GM23338 (cell line): Measurements from ENCODE around the gene SACM1L. TPM values are rescaled to one million over a fixed set of nuclear protein-coding genes. Genes with fewer than 3 reads are reported as not detected.
A peak's percentile ranks its signal among the peaks of the same experiment; 100 is the strongest.

ENCODE experiments used
- ATAC-seq: fragments of 200-7000 bp; cut with Tn5 transposase; 3 replicates; pipeline ENCODE4 v1.9.1; 2020
- DNase-seq: peaks from one replicate; pipeline ENCODE4 v3.0.0-alpha.2; 2015; ENCODE audit warnings: low spot score
- H2AFZ ChIP-seq: fragments of 200-600 bp; sonication (generic); 2 replicates; pipeline ENCODE4 v1.8.0; 2016; ENCODE audit warnings: antibody characterized with exemption, mild to moderate bottlenecking, moderate library complexity
- H3F3A ChIP-seq: fragments of 200-600 bp; sonication (generic); replicated peaks from 2 replicates; pipeline ENCODE4 v1.8.0; 2017; ENCODE audit warnings: antibody characterized with exemption, mixed run types, low read depth
- H3K27ac ChIP-seq: fragments of 200-600 bp; sonication (generic); 2 replicates; pipeline ENCODE4 v1.6.1; 2016; ENCODE audit warnings: low read depth
- H3K27me3 ChIP-seq: fragments of 200-600 bp; sonication (generic); 2 replicates; pipeline ENCODE4 v1.8.0; 2016; ENCODE audit warnings: mild to moderate bottlenecking, mixed run types, moderate library complexity; ENCODE audit not compliant: insufficient read depth
- H3K36me3 ChIP-seq: fragments of 200-600 bp; sonication (generic); 2 replicates; pipeline ENCODE4 v1.8.0; 2016; ENCODE audit warnings: mild to moderate bottlenecking; ENCODE audit not compliant: insufficient read depth
- H3K4me1 ChIP-seq: fragments of 200-600 bp; sonication (generic); 2 replicates; pipeline ENCODE4 v1.8.0; 2016; ENCODE audit warnings: mild to moderate bottlenecking, moderate library complexity; ENCODE audit not compliant: insufficient read depth
- H3K4me2 ChIP-seq: fragments of 200-600 bp; sonication (generic); 2 replicates; pipeline ENCODE4 v1.7.1; 2017; ENCODE audit warnings: mixed run types
- H3K4me3 ChIP-seq: fragments of 200-600 bp; sonication (generic); 2 replicates; pipeline ENCODE4 v1.6.1; 2016; ENCODE audit warnings: mixed run types
- H3K79me2 ChIP-seq: fragments of 200-600 bp; sonication (generic); replicated peaks from 2 replicates; pipeline ENCODE4 v1.8.0; 2017; ENCODE audit warnings: mild to moderate bottlenecking; ENCODE audit not compliant: insufficient read depth
- H3K9me2 ChIP-seq: fragments of 200-600 bp; sonication (generic); 2 replicates; pipeline ENCODE4 v1.8.0; 2017; ENCODE audit not compliant: insufficient read depth
- H4K20me1 ChIP-seq: fragments of 200-600 bp; sonication (generic); replicated peaks from 2 replicates; pipeline ENCODE4 v1.8.0; 2017; ENCODE audit warnings: mild to moderate bottlenecking; ENCODE audit not compliant: insufficient read depth
- H3K27ac Mint-ChIP-seq: 2 replicates; pipeline ENCODE4 v1.8.0; 2020; ENCODE audit warnings: inconsistent platforms, mild to moderate bottlenecking, moderate library complexity, mixed read lengths
- H3K27me3 Mint-ChIP-seq: 3 replicates; pipeline ENCODE4 v1.8.0; 2022; ENCODE audit warnings: low read depth, mild to moderate bottlenecking, moderate library complexity, mixed read lengths, inconsistent platforms; ENCODE audit not compliant: insufficient read depth, poor library complexity
- H3K36me3 Mint-ChIP-seq: 3 replicates; pipeline ENCODE4 v1.8.0; 2021; ENCODE audit warnings: low read depth, mild to moderate bottlenecking, inconsistent platforms, moderate library complexity, mixed read lengths
- H3K4me1 Mint-ChIP-seq: 3 replicates; pipeline ENCODE4 v1.8.0; 2020; ENCODE audit warnings: mild to moderate bottlenecking, inconsistent platforms, mixed read lengths
- H3K4me3 Mint-ChIP-seq: 3 replicates; pipeline ENCODE4 v1.8.0; 2021; ENCODE audit warnings: moderate library complexity, mild to moderate bottlenecking, inconsistent platforms, mixed read lengths
- H3K9me3 Mint-ChIP-seq: 3 replicates; pipeline ENCODE4 v1.8.0; 2020; ENCODE audit warnings: moderate library complexity, mild to moderate bottlenecking, inconsistent platforms, mixed read lengths
- CREB1 ChIP-seq: fragments of 250-450 bp; sonication (Bioruptor Pico); IDR thresholded peaks from 2 replicates; pipeline ENCODE4 v1.5.0; 2020; ENCODE audit warnings: low read depth, mild to moderate bottlenecking, moderate library complexity
- CTCF ChIP-seq, 2 experiments: fragments of 200-600 bp in 1 of 2; sonication (generic) in 1 of 2; conservative IDR thresholded peaks; 2 replicates each; pipeline versions ENCODE4 v1.5.1 to v1.6.1; 2016 to 2017; ENCODE audit warnings: antibody characterized with exemption in 2 of 2, low read depth in 2 of 2, mild to moderate bottlenecking in 2 of 2, moderate library complexity in 1 of 2
- ETS1 ChIP-seq: IDR thresholded peaks from 2 replicates; pipeline ENCODE4 v1.6.1; 2016; ENCODE audit warnings: antibody characterized with exemption
- EZH2phosphoT487 ChIP-seq: fragments of 200-600 bp; sonication (generic); IDR thresholded peaks from one replicate; pipeline ENCODE4 v1.8.1; 2018; ENCODE audit warnings: antibody characterized with exemption; ENCODE audit not compliant: unreplicated experiment
- JUNB ChIP-seq: IDR thresholded peaks from one replicate; pipeline ENCODE4 v1.6.1; 2016; ENCODE audit warnings: antibody characterized with exemption; ENCODE audit not compliant: unreplicated experiment
- NANOG ChIP-seq: IDR thresholded peaks from 2 replicates; pipeline ENCODE4 v1.6.1; 2016; ENCODE audit warnings: antibody characterized with exemption, borderline replicate concordance
- POLR2AphosphoS5 ChIP-seq: IDR thresholded peaks from 2 replicates; pipeline ENCODE4 v1.6.1; 2016; ENCODE audit warnings: antibody characterized with exemption, low read depth
- STAT1 ChIP-seq: IDR thresholded peaks from one replicate; pipeline ENCODE4 v1.6.1; 2016; ENCODE audit warnings: antibody characterized with exemption; ENCODE audit not compliant: unreplicated experiment
- ZNF114 ChIP-seq: fragments of 250-450 bp; sonication (Bioruptor Pico); IDR thresholded peaks from 2 replicates; pipeline ENCODE4 v1.5.0; 2020; ENCODE audit warnings: mild to moderate bottlenecking, moderate library complexity
- ZNF331 ChIP-seq: fragments of 250-450 bp; sonication (Bioruptor Pico); IDR thresholded peaks from 2 replicates; pipeline ENCODE4 v1.5.0; 2020; ENCODE audit warnings: low read depth, mild to moderate bottlenecking, moderate library complexity
- ZNF462 ChIP-seq: fragments of 250-450 bp; sonication (Bioruptor Pico); IDR thresholded peaks from 2 replicates; pipeline ENCODE4 v1.5.0; 2020; ENCODE audit warnings: mild to moderate bottlenecking, moderate library complexity
- polyA plus RNA-seq: library from polyadenylated mRNA; unstranded; fragments of >200 nt; fragmentation: Nextera tagmentation; extraction: Ambion mirVana; gene quantifications from 2 replicates; pipeline ENCODE4 v1.2.1, GENCODE V29; 2016
- total RNA-seq: library from RNA; depleted of rRNA; stranded (reverse); fragments of >200 nt; shearing (Covaris generic); gene quantifications from 2 replicates; pipeline ENCODE4 v1.2.3, GENCODE V29; 2014

Gene SACM1L
- total and polyA plus RNA-seq, 2 experiments from 2014 or later: 43.5 to 97.8 TPM

DNA sequence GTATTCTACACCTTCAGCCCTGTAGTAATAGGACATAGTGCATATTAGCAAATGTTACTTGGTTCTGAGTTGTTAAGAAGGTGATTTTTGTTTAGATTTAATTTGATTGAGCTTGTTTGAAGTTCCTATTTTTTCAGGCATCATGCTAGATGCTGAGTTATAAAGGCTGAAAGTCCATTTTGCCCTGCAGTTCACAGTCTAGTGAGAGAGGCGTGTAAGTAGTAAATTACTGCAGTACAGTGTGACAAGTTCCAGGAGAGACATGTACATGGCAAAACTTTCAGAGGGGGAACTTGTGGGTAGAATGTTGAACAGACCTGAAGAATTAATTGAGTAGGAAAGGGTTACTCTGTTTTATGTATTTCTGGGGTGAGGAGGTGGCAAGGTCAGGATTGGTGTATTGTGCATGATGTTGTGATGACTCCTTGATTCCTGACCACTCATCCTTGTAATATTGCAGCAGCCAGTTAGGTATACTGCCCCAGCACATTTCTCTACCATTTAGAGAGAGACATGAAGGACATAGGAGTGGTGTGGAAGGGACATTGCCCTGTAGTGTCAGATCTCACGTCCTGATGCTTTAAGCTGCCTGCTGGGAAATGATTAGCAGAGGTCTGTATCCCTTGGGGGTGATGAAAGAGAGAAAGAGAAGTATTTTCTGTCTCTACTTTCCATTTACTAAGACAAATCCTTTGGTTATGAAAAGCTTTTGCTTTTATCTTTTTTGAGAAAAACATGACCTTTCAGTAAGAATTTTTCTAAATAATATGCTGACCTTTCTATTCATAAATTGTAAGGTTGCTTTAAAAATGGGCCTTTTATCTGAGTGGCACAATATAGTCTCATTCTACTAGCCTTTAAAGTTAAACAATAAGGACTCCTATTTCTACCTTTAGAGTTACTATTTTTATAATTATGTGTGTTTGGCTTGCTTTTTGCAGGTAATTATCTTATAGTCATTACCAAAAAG lies 16.9 kb downstream of the SACM1L start:
- DNase-seq (no peak), ATAC-seq (no peak)
- Histone ChIP-seq H3K79me2 (peaks cover 33% of the 10 kb centered on the region), H2AFZ (no peak overlapping the region), H3K27me3 (no peaks in the 10 kb centered on the region), H3K4me2 (no peak overlapping the region), H3K36me3 (peaks cover 9% of the 10 kb centered on the region; the same call in 1 of the 2 replicates), H3K4me1 (peaks cover 30% of the 10 kb centered on the region), H3K9me2 (no peaks in the 10 kb centered on the region), H3F3A (no peaks in the 10 kb centered on the region), H3K4me3 (no peak overlapping the region), H4K20me1 (no peaks in the 10 kb centered on the region), H3K27ac (no peak overlapping the region)
- no peak for TF ChIP-seq POLR2AphosphoS5
- Mint-ChIP-seq H3K9me3 (no peaks in the 10 kb centered on the region), H3K4me1 (peaks cover 42% of the 10 kb centered on the region), H3K27ac (no peak overlapping the region), H3K27me3 (no peaks in the 10 kb centered on the region), H3K36me3 (peaks cover 50% of the 10 kb centered on the region; the same call in 2 of the 3 replicates), H3K4me3 (no peak overlapping the region)

- no peak for DNase-seq
- Histone ChIP-seq H3K9me2 (no peaks in the 10 kb centered on the region), H3K4me3 (no peak overlapping the region), H3F3A (no peaks in the 10 kb centered on the region; the same call in 1 of the 2 replicates), H3K27ac (0 out of 2 replicates have a peak overlapping the region, but pooled peaks have one; percentile 33), H4K20me1 (no peaks in the 10 kb centered on the region), H3K27me3 (no peaks in the 10 kb centered on the region), H3K79me2 (no peaks in the 10 kb centered on the region), H2AFZ (no peak overlapping the region), H3K36me3 (peaks cover 26% of the 10 kb centered on the region), H3K4me2 (no peak overlapping the region), H3K4me1 (no peaks in the 10 kb centered on the region)
- Mint-ChIP-seq H3K27me3 (peaks cover 2% of the 10 kb centered on the region), H3K27ac (peak overlapping the region; percentile 12; the same call in 1 of the 2 replicates), H3K4me1 (peaks cover 3% of the 10 kb centered on the region; the same call in 2 of the 3 replicates), H3K9me3 (no peaks in the 10 kb centered on the region), H3K4me3 (no peak overlapping the region), H3K36me3 (peaks cover 62% of the 10 kb centered on the region)
- ATAC-seq: no peak
- TF ChIP-seq STAT1 (no peak), ETS1 (no peak), EZH2phosphoT487 (no peak), CREB1 (CRISPR knock-in tag) (no peak), NANOG (no peak), CTCF (conservative IDR thresholded peaks at IDR 0.05; ENCODE audit: low read depth in 2 of 2) (no peak), POLR2AphosphoS5 (no peak), JUNB (no peak), ZNF331 (CRISPR knock-in tag) (no peak), ZNF114 (no peak), ZNF462 (CRISPR knock-in tag) (no peak)
Observed at GRCh38 chr3:45711931-45712330, 22.7 kb downstream of the SACM1L start.
